HG03342 (cell line): ENCODE measurements around the gene THRA.
A peak's percentile ranks its signal among the peaks of the same experiment; 100 is the strongest.

Source experiments
- ATAC-seq: cut with Tn5 transposase; IDR thresholded peaks from one replicate; pipeline ENCODE4 v1.9.1; 2021; ENCODE audit warnings: mild to moderate bottlenecking, moderate library complexity; ENCODE audit not compliant: unreplicated experiment

Gene THRA

DNA sequence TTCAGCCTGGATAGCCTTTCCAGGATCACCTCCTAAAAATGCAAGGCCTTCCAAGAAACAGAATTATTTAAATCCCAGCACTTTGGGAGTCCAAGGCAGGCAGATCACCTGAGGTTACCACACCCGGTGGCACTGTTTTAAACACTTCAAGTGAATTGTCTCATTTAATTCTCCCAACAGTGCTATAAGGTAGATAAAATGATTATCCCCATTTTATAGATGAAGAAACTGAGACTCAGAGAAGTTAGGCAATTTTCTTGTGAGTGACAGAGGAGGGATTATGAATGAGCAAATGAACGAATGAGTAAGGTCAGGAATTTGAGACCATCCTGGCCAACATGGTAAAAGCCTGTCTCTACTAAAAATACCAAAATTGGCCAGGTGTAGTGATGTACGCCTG is 16.8 kb downstream of the THRA start:
- ATAC-seq = no peak

DNA sequence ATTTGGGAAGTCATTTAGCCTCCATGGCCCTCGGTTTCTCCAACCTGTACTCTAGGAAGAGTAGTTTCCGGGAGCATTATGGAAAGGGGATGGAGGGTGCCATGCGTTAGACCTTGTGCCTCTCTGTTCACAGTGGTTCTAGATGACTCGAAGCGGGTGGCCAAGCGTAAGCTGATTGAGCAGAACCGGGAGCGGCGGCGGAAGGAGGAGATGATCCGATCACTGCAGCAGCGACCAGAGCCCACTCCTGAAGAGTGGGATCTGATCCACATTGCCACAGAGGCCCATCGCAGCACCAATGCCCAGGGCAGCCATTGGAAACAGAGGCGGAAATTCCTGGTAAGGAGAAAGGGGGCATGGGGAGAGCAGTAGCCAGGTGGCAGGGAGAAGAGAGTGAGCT is 21.7 kb downstream of the THRA start:
- no peak for ATAC-seq

DNA sequence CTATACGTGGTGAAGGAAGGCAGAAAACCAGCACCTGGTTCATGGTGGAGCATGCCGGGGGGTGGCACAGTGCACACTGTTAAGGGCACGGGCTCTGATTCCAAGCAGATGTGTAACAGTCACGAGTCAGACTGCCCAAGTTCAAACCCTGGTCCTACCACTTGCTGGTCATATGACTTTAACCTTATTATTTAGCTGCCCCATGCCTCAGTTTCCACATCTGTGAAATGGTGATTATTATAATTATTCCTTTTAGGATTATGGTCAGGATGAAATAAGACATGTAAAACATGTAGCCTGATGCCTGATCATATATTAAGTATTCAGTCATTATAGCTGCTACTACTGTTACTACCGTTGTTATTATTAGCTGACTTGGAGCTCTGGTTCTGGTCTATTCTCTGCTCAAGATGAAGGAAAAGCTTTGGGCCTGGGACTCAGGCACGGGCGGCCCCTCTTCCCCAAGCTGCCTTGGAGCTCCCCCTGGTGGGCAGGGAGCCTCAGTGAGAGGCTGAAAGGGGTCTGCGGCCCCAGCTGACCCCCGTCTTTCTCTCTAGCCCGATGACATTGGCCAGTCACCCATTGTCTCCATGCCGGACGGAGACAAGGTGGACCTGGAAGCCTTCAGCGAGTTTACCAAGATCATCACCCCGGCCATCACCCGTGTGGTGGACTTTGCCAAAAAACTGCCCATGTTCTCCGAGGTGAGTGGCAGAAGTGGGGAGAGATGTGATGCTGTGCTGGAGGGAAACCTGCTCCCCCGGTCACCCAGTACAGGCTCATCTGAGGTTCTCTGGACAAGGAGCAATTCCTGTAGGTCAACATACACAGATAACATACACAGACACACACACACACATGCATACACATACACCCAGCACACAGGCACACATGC is 23.6 kb downstream of the THRA start:
- ATAC-seq = no peak

DNA sequence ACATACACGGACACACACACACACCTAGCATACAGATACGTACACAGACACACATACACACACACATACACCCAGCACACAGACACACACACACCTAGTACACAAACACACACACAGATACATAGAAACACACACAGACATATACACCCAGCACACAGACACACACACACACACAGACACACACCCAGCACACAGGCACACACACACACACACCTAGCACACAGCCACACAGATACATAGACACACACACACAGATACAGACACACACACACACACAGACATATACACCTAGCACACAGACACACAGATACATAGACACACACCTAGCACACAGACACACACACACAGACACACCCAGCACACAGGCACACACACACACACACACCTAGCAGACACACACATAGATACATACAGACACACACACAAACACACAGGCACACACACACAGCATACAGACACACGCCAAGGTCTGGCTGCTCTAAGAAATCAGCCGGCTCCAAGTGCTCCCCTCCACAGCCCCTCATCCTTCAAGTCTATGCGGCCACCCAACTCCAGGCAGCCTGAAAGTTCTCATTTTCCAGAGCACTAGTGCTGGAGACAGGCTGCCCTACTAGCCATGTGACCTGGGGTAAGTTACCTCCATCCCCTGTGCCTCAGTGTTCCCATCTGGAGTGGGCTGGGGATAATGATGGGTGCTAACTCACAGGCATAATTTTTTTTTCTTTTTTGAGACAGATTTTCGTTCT is 24.5 kb downstream of the THRA start:
- no peak for ATAC-seq

DNA sequence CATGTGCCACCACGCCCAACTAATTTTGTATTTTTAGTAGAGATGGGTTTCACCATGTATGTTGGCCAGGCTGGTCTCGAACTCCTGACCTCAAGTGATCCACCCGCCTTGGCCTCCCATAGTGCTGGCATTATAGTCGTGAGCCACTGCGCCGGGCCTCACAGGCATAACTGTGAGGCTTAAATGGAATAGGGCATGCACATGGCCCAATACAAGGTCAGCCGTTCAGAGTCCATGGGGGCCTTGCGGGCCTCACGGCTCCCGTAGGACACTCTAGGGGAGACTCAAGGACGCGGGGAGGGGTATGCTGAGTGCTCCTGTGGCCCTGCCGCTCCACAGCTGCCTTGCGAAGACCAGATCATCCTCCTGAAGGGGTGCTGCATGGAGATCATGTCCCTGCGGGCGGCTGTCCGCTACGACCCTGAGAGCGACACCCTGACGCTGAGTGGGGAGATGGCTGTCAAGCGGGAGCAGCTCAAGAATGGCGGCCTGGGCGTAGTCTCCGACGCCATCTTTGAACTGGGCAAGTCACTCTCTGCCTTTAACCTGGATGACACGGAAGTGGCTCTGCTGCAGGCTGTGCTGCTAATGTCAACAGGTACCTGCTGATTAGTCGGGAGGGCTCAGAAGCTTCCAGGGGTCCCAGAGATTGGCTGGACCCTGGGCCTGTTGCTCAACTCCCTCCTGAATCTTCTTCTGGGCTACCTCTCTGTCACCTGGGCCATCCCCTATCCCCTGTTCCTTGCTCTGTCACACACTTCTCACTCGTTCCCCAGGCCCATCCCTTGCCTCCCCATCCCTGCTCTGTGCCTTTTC is 25.3 kb downstream of the THRA start:
- ATAC-seq = no peak

DNA sequence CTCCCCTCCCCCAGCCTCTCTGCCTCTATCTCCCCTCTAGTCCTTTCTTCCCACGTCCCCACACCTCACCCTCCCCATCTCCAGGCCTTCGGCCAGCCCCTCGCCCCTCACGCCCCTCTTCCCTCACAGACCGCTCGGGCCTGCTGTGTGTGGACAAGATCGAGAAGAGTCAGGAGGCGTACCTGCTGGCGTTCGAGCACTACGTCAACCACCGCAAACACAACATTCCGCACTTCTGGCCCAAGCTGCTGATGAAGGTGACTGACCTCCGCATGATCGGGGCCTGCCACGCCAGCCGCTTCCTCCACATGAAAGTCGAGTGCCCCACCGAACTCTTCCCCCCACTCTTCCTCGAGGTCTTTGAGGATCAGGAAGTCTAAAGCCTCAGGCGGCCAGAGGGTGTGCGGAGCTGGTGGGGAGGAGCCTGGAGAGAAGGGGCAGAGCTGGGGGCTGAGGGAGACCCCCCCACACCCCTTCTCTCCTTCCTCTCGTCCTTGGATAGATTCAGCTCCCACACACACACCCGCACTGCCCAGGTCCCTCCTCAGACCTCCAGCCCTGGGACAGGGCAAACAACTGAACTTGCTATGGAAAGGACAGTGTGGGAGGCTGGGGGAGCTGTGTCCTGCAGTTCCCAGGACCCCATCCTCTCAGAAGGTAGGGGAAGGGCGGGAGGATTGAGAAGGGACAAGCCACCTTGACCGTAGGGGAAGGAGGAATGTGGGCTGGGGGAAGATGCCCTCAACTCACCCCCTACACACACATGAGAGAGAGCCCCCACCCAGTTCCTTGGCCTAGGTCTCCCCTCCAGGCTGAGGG is 26.5 kb downstream of the THRA start:
- ATAC-seq = no peak

DNA sequence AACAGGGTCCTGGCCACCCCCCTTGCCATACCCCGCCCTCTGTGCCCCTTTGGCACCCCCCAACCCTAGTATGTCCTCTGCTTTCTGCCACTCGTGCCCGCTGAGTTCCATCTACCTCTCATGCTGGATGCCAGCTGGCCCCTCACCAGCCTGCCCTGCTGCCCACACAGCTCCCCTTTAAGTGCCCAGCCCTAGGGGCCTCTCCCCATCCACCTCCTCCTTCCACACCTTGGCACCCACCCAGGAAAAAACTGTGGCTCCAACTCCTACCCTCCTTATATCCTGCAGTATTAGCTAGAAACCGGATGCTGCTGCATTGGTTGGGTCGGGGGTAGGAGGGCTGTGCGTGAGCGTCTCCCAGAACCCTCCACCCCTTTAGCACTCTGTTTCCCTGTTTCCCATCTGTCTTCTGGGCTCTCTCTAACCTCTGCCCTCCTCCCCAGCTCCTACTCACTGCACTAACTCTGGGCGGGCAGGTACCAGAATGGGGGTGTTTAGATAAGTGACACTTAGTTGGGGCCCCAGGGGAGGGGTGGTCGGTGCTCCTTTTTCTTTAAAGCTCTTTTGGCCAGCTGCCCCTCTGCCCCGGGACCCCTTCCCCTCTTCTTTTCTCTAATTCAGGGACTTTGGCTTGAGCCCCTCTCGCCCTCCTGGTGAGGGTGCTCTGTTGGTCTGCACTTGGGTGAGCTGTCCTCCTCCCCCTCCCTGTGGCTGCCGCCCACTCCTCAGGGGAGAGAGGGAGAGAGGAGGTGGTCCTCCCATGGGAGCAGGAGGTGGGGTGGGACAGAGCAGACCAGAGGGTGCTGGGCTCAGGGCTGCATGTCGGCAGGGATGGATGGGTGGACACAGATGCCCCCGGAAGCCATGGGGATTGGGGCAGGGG is 27.7 kb downstream of the THRA start:
- ATAC-seq = no peak

DNA sequence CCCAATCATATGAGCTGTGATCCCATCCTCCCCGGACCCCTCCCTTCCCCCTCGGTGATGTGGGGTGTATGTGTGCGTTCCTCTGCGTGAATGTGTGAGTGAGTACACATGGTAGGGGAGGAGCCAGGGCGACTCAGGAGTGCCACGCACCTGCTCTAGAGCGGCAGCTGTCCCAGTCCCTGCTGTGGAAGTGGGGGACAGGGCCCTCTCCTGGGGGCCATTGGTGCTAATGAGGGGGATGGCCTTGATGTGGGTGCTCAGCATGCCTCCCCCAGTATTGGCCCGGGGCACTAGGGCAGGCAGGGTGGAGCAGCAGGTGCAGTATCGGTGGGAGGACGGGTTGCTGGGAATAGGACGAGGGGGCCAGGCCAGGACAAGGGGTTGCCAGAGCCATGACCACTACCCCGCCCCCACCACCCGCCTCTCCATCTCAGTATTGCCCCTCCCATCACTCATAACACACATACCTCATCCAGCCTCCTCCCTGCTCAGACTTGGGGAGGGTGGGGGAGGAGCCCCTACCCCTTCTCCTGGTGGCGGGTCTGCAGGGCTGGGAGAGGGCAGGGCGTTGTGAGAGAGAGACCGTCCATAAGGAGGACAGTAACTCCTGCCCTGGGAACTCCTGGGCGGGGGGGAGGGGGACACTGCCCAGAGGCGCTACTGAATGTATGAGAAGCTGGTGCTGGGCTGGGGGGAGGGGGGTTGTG is 29.1 kb downstream of the THRA start:
- no peak for ATAC-seq

DNA sequence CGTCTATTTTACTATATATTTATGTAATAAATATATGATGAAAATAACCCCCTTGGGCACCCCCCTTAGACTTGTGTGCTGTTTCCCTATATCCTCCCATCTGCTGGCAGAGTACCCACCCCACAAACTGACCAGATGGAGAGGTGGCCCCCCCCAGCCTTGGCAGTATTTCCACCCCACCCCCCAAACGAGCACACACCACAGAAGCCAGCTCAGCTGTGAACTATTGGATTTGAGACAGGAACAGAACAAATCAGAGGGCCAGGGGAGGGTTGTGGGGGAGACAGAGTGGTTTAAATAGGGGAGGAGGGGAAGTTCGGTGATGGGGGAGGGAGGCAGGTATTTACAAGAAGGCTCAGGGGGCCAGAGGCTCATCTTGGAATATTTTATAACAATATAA is 29.8 kb downstream of the THRA start:
- no peak for ATAC-seq

DNA sequence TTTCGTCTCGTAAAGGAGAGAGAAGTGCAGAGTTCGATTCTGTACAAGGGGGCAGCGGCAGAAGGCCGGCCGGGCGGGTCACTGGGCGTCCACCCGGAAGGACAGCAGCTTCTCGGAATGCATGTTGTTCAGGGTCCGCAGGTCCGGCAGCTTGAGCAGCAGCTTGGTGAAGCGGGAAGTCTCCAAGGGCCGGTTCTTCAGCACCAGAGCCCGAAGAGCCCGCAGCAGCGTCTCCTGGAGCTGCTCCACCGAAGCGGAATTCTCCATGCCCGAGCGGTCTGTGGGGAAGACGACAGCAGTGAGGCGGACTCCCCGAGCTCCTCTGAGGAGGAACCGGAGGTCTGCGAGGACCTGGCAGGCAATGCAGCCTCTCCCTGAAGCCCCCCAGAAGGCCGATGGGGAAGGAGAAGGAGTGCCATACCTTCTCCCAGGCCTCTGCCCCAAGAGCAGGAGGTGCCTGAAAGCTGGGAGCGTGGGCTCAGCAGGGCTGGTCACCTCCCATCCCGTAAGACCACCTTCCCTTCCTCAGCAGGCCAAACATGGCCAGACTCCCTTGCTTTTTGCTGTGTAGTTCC is 30.3 kb downstream of the THRA start:
- ATAC-seq = no peak

DNA sequence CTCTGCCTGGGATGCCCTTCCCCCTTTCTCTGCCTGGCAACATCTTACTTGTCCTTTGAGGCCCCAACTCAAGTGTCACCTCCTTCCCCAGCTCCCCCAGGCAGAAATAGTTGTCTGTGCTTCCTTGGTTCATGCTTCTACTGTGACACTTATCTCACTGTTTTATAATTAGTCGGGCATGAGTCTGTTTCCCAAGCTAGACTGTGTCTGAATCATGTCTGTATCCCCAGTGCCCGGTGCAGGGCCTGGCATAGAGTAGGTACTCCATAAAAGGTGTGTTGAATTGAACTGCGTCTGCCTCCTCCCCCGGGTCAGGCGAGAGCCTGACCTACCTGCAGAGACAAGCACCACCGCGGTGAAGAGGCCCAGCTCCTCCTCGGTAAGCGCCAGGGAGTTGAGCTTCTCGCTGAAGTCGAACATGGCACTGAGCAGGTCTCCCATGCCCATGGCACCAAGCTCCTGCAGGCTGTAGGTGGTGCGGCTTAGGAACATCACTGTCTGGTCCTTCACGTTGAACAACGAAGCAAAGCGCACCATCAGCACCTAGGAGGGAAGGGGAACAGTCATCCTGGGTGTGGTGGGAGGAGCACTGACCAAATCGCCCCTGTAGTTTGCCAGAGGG is 30.9 kb downstream of the THRA start:
- no peak for ATAC-seq

DNA sequence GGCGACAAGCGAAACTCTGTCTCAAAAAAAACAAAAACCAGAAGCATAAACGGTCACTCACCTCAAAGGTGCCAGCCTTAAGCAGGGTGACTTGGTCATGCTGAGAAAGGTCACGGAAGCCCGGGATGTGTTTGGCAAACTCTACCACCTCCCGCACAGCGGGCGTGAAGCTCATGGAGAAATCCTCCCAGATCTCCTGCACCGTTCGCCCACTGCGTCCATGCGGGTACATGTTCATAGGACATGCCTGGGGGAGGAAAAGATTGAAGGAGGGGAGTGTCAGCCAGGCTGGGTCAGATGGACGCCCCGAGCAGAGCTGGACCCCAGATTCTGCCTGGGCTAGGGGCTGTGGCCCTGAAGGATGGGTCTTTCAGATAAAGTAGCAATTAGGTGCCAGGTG is 32.1 kb downstream of the THRA start:
- no peak for ATAC-seq

DNA sequence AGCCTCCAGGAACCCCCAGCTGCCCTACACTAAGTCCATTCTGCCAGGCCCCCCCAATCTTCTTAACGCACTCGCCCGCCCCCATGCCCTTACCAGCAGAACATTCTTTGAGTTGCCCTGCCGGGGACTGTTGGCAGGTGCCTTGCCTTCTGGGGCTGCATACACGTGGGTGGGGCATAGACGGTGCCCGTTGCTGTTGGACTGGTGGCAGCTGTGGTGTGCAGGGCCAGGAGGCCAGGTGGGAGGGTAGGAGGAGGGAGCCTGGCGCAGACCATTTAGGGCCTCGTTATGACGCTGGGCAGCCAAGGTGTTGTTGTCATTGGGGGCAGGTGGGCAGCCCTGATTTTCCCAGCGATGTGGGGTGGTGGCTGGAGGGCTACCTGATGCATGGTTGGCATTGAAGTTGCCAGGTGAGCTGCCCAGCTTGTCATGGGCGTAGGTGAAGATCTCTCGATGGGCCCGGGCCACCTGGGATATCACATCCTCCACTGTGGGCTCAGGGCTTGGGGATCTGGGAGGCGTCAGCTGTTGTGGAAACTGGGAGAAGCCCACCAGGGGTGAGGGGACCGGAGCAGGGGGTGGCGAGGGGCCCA is 32.7 kb downstream of the THRA start:
- ATAC-seq = no peak

DNA sequence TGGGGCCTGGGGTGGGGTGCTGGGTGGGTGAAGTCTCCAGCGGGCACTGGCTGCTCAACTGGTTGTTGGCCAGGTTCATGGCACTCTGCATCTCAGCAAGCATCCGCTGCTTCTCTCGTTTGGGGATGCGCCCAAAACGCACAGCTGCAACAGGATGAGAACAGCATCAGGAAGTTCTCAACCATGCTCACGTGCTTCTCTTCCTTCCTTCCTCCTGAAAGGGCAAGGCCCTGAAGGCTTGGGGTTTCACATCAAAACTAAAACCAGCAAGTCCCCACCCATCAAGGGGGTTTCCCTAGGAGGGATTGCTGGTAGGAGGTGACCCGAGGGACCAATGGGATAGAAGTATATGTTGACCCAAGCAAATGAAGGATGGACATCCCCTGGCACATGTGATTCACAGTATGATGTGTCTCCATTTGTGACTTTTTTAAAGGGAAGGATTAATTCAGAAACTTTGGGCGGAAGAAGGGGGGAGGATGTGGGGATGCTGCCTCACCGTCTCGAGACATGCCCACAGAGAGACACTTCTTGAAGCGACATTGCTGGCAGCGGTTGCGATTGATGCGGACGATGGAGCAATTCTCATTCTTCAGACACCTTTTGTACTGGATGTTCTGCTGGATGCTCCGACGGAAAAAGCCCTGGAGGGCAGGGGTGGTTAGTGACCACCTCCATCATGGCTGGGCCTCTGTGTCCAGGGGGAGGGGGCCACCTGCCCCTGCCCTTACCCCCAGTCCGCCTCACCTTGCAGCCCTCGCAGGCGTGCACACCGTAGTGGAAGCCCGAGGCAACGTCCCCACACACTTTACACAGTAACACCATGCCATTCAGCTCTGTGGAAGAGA is 33.4 kb downstream of the THRA start:
- ATAC-seq = peak; percentile 48

DNA sequence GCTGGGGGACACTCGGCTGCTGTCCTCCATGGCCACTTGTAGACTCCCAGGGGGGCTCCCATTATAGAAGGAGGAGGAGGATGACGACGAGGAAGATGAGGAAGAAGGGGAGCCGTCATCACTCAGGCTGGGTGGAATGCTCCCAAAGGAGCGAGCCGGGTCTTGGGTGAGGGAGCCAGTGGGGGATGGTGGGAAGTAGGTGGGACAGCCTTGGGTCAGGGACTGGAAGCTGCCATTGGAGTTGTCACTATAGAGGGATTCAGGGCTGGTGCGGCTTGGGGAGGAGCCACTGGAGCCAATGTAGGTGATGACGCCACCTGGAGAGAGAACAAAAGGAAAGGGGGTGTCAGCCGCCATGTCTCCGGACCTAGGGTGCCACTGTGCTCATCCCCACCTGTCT is 34.3 kb downstream of the THRA start:
- ATAC-seq = no peak

DNA sequence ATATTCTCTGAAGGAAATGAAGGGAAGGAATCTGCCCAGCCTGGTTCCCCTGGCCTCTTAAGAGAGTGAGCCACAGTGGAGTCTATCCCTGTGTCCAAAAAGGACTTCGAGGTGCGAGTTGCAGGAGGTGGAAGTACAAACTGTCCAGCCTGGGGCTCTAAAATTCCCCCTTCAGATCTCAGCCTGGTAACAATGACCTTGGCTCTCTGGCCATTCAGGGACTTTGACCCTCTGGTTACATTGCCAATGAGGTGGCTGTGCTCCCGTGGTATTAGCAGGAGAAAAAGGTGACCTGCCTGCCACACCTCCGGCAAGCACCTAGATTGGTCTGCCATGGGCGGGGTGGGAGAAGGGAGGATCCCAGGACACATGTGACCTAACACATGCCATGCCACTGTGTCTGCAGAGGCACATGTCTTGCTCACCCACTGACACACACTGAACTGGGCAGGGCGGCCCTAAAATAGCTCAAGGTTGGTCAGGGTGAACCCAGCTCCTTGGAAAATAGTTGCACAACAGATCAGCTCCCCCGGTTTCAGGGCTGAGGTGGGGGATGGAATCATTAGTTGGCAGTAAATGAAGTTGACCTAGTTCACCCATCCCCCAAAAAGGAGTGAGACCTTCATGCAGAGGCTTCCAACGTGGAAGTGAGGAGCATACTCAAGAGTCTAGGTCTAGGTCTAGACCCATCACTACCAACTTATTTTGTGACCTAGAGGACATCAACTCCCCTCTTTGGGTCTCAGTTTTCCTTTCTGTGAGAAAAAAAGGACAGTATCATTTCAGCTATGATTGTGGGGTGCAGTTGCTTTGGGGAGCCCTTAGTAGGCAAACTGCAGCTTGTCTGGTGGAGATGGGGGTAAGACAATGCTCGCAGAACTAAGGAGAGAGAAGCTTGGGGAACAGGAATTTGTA is 35.4 kb downstream of the THRA start:
- no peak for ATAC-seq
